GM12878 (cell line): ENCODE data around the gene SLC2A1. TPM values are rescaled to one million over a fixed set of nuclear protein-coding genes. Genes with fewer than 3 reads are reported as not detected.

ENCODE experiments used
- ATAC-seq: fragments of 200-7000 bp; cut with Tn5 transposase; 3 replicates; pipeline ENCODE4 v1.9.1; 2020; ENCODE audit warnings: mild to moderate bottlenecking, moderate library complexity
- BruUV-seq: library from RNA; stranded (reverse); fragments of 400-500 nt; replicated peaks from 2 replicates; lab custom pipeline; 2021; lab: Mats Ljungman, UMichigan
- CTCF ChIA-PET: fragments of 300-600 bp; sonication (Branson Sonifier 250); formaldehyde crosslinking; extraction: SDS; loops from one replicate; lab custom pipeline; 2021; ENCODE audit warnings: inconsistent platforms; lab: Yijun Ruan, JAX
- POLR2A ChIA-PET: fragments of 350-600 bp; formaldehyde crosslinking; extraction: SDS; loops from one replicate; lab custom pipeline; 2021; ENCODE audit warnings: inconsistent platforms; lab: Charles Lee
- RAD21 ChIA-PET: fragments of 300-600 bp; sonication (Branson Sonifier 250); formaldehyde crosslinking; loops from one replicate; lab custom pipeline; 2023; ENCODE audit warnings: antibody characterized with exemption; ENCODE audit not compliant: unreplicated experiment; lab: Charles Lee
- SMC1A ChIA-PET: fragments of 300-600 bp; sonication (Branson Sonifier 250); formaldehyde crosslinking; loops from one replicate; lab custom pipeline; 2023; ENCODE audit not compliant: unreplicated experiment, uncharacterized antibody; lab: Charles Lee
- DNase-seq: peaks from one replicate; pipeline ENCODE4 v3.0.0-alpha.2; 2011; ENCODE audit warnings: low read depth, low spot score
- FAIRE-seq: peaks from 3 replicates; lab custom pipeline; 2011; peaks lifted over from hg19 to GRCh38; lab: Jason Lieb, UNC
- H2AFZ ChIP-seq: 2 replicates; pipeline ENCODE4 v1.6.0; 2011; ENCODE audit warnings: low read depth, low read length, control low read depth; ENCODE audit not compliant: control insufficient read depth
- H3K27ac ChIP-seq: 2 replicates; pipeline ENCODE4 v1.5.1; 2011; ENCODE audit warnings: control low read depth; ENCODE audit not compliant: control insufficient read depth, insufficient read depth
- H3K27me3 ChIP-seq, 2 experiments: replicated peaks in 1 of 2; 2 replicates each; pipeline versions ENCODE4 v1.6.0 to v1.6.1; 2011; ENCODE audit warnings: low read length in 1 of 2; ENCODE audit not compliant: control insufficient read depth in 2 of 2, insufficient read depth in 2 of 2
- H3K36me3 ChIP-seq, 2 experiments: 2 replicates each; pipeline ENCODE4 v1.5.1; 2011; ENCODE audit warnings: low read length in 1 of 2; ENCODE audit not compliant: control insufficient read depth in 2 of 2, insufficient read depth in 2 of 2
- H3K4me1 ChIP-seq: 2 replicates; pipeline ENCODE4 v1.6.1; 2011; ENCODE audit warnings: mild to moderate bottlenecking, low read length, moderate library complexity, mixed read lengths; ENCODE audit not compliant: control insufficient read depth, insufficient read depth
- H3K4me2 ChIP-seq: 2 replicates; pipeline ENCODE4 v1.6.0; 2011; ENCODE audit warnings: control low read depth; ENCODE audit not compliant: control insufficient read depth, insufficient read depth
- H3K4me3 ChIP-seq: fragments of 200-600 bp; sonication (generic); 2 replicates; pipeline ENCODE4 v1.5.1; 2016
- H3K79me2 ChIP-seq: 2 replicates; pipeline ENCODE4 v1.6.0; 2011; ENCODE audit warnings: low read length; ENCODE audit not compliant: control insufficient read depth, insufficient read depth
- H3K9ac ChIP-seq: 2 replicates; pipeline ENCODE4 v1.8.0; 2011; ENCODE audit warnings: low read length, control low read depth, mixed read lengths; ENCODE audit not compliant: control insufficient read depth, insufficient read depth
- H3K9me3 ChIP-seq: replicated peaks from 3 replicates; pipeline ENCODE4 v1.5.1; 2011; ENCODE audit warnings: mild to moderate bottlenecking, low read length; ENCODE audit not compliant: control insufficient read depth, insufficient read depth
- H4K20me1 ChIP-seq: 2 replicates; pipeline ENCODE4 v1.6.0; 2011; ENCODE audit not compliant: control insufficient read depth, insufficient read depth
- KLF5 ChIP-seq: fragments of 450-650 bp; IDR thresholded peaks from 2 replicates; pipeline ENCODE4 v1.6.1; 2014; ENCODE audit warnings: mild to moderate bottlenecking; ENCODE audit not compliant: partially characterized antibody
- RELB ChIP-seq: fragments of 450-650 bp; IDR thresholded peaks from 2 replicates; pipeline ENCODE4 v1.6.1; 2017; ENCODE audit warnings: low read depth, mild to moderate bottlenecking, moderate library complexity
- SUPT20H ChIP-seq: IDR thresholded peaks from 2 replicates; pipeline ENCODE4 v1.6.1; 2011; ENCODE audit warnings: low read depth, mild to moderate bottlenecking, low read length, moderate library complexity, borderline replicate concordance; ENCODE audit not compliant: control insufficient read depth
- SUZ12 ChIP-seq: fragments of 200-600 bp; sonication (generic); IDR thresholded peaks from one replicate; pipeline ENCODE4 v1.6.1; 2018; ENCODE audit warnings: antibody characterized with exemption, mild to moderate bottlenecking; ENCODE audit not compliant: unreplicated experiment
- ZNF687 ChIP-seq: fragments of 450-650 bp; IDR thresholded peaks from 2 replicates; pipeline ENCODE4 v1.6.1; 2017; ENCODE audit warnings: mild to moderate bottlenecking, moderate library complexity
- WGBS: methylation state at CpG from one replicate; pipeline ENCODE4 v1.1.6; 2016; ENCODE audit warnings: low lambda C conversion rate; ENCODE audit not compliant: insufficient replicate concordance, insufficient coverage; ENCODE audit errors: missing lambda C conversion rate; 5-methylcytosine and 5-hydroxymethylcytosine counted together
- in situ Hi-C: fragments of 300-500 bp; cut with MboI; formaldehyde crosslinking; loops from 9 replicates; pipeline ENCODE4 v1.14.3; 2018; ENCODE audit warnings: mixed read lengths
- intact Hi-C: fragments of 100-400 bp; cut with micrococcal nuclease; formaldehyde crosslinking; loops from one replicate; pipeline ENCODE4 v1.14.2; 2022; ENCODE audit not compliant: unreplicated experiment
- polyA plus RNA-seq, 11 experiments: library from polyadenylated mRNA; depleted of rRNA in 4 of 11; unstranded in 6 of 11; stranded (reverse) in 5 of 11; fragments of >200 nt; fragmentation: Nextera tagmentation in 4 of 11; fragmentation: Illumina TruSeq in 1 of 11; extraction: Ambion mirVana in 4 of 11; extraction: Trizol in 1 of 11; gene quantifications; 1 replicate in 1 of 11; 2 replicates in 10 of 11; pipeline versions ENCODE4 v1.2.1 to v1.2.3, GENCODE V29; 2011 to 2016; ENCODE audit warnings: inconsistent platforms in 2 of 11, missing spikeins in 2 of 11, low read depth in 1 of 11
- total RNA-seq, 4 experiments: library from RNA; depleted of rRNA in 3 of 4; stranded (reverse); fragments of >200 nt in 3 of 4; fragmentation: Illumina TruSeq in 1 of 4; extraction: Trizol in 1 of 4; gene quantifications; 2 replicates each; pipeline versions ENCODE4 v1.2.1 to v1.2.3, GENCODE V29; 2013 to 2021

Gene SLC2A1
- total and polyA plus RNA-seq, 10 of the 15 experiments (the other 5 are each of a cell fraction or from before 2014, with no cell fraction given): 5.7 to 66.0 (median 44.2) TPM

GRCh38 chr1:42933060-42933586 lies 25.5 kb downstream of the SLC2A1 start:
- peaks cover 85% of the 10 kb centered on the region for H3K79me2 ChIP-seq
- H3K4me2 ChIP-seq: peak overlapping the region; percentile 91
- H3K36me3 ChIP-seq: peaks cover 66 to 69% of the 10 kb centered on the region in 2 experiments
- peak overlapping the region; percentile 42; the same call in 1 of the 2 replicates for H3K4me3 ChIP-seq
- no peak for FAIRE-seq
- ATAC-seq: no peak
- no peak for TF ChIP-seq ZNF687
- TF ChIP-seq RELB: no peak
- TF ChIP-seq SUPT20H: no peak
- TF ChIP-seq KLF5: no peak
- TF ChIP-seq SUZ12: no peak
- BruUV-seq: no TSS peak
- in situ Hi-C loops: no loop called here
- no peaks in the 10 kb centered on the region for H3K27me3 ChIP-seq
- ChIA-PET POLR2A (interaction anchor here (1.1 to 1.9 kb wide), 4 partner anchors 14 to 117 kb away, joined by 3 to 7 read pairs (median 6); partner anchors contain the start of gene ZNF691), RAD21 (interaction anchor here (1.1 to 1.6 kb wide), 2 partner anchors 22 to 150 kb away, joined by 3 to 5 read pairs; no protein-coding TSS in a partner anchor), SMC1A (interaction anchor here (0.7 to 2.3 kb wide), 9 partner anchors 10 to 140 kb away, joined by 3 to 10 read pairs (median 4); no protein-coding TSS in a partner anchor), CTCF (interaction anchor here (2.0 to 2.3 kb wide), 2 partner anchors 17 to 24 kb away, joined by 5 to 11 read pairs; no protein-coding TSS in a partner anchor)
- intact Hi-C loops: loop anchor here (5.0 kb wide), 1 partner anchor 251 kb away; the partner anchor contains the start of gene YBX1
- peaks cover 6% of the 10 kb centered on the region; the same call in 1 of the 2 replicates for H4K20me1 ChIP-seq
- peaks cover 83% of the 10 kb centered on the region for H3K4me1 ChIP-seq
- no peak for DNase-seq
- H3K9ac ChIP-seq: peak overlapping the region; percentile 25; the same call in 1 of the 2 replicates
- H3K27ac ChIP-seq: peak overlapping the region; percentile 95
- no peaks in the 10 kb centered on the region for H3K9me3 ChIP-seq
- WGBS: 67% methylated on average over 5 of the region's 5 CpGs
- H2AFZ ChIP-seq: no peak overlapping the region
